ENCODE data around the gene IL18BP.

Gene IL18BP

GRCh38 chr11:72000202-72000867 is 1.6 kb downstream of the IL18BP start:
- H3K4me3 ChIP-seq (ENCODE audit: low read depth, low read length) = no peak overlapping the region
- no peak for TF ChIP-seq CTCF (IDR thresholded peaks at IDR 0.05; ENCODE audit: borderline replicate concordance, insufficient read depth, low read depth, low read length)

- H3K4me3 ChIP-seq (ENCODE audit: low read depth, low read length) = no peak overlapping the region
- TF ChIP-seq CTCF (IDR thresholded peaks at IDR 0.05; ENCODE audit: borderline replicate concordance, insufficient read depth, low read depth, low read length) = no peak
These were observed 2.6 kb downstream of the IL18BP start for GRCh38 chr11:72001285-72001684.

- H3K4me3 ChIP-seq (ENCODE audit: low read depth, low read length) = no peak overlapping the region
- TF ChIP-seq CTCF (IDR thresholded peaks at IDR 0.05; ENCODE audit: borderline replicate concordance, insufficient read depth, low read depth, low read length) = no peak
These were observed 3.3 kb downstream of the IL18BP start for GRCh38 chr11:72001834-72002591.

- TF ChIP-seq CTCF (IDR thresholded peaks at IDR 0.05; ENCODE audit: borderline replicate concordance, insufficient read depth, low read depth, low read length) = no peak
- no peak overlapping the region for H3K4me3 ChIP-seq (ENCODE audit: low read depth, low read length)
These were observed 4.4 kb downstream of the IL18BP start for GRCh38 chr11:72002841-72003775.

- TF ChIP-seq CTCF (IDR thresholded peaks at IDR 0.05; ENCODE audit: borderline replicate concordance, insufficient read depth, low read depth, low read length) = no peak
- H3K4me3 ChIP-seq (ENCODE audit: low read depth, low read length) = no peak overlapping the region
These were observed 5.1 kb downstream of the IL18BP start for GRCh38 chr11:72003776-72004171.

- no peak for TF ChIP-seq CTCF (IDR thresholded peaks at IDR 0.05; ENCODE audit: borderline replicate concordance, insufficient read depth, low read depth, low read length)
- H3K4me3 ChIP-seq (ENCODE audit: low read depth, low read length) = no peak overlapping the region
These were observed 6.0 kb downstream of the IL18BP start for GRCh38 chr11:72004515-72005346.

Measured in GM12875 (cell line).